ENCODE measurements around the gene CFDP1.

CFDP1 gene

DNA sequence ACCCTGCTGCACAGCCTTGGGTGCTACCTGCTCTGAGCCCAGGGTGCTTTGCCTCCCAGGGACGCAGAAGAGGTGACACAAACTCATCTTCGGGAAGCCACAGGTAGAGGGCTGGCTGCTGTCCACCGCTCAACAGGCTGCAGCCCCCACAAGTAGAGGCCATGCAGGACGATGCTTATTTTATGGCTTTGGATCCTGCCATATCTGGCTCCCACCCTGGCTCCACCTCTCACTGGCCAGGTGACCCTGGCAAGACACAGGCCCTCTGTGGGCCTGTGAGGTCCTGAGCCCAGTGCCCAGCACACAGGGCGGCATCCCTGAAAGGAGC is 170.5 kb downstream of the CFDP1 start:
- no peak for TF ChIP-seq EZH2phosphoT487 (IDR thresholded peaks at IDR 0.05; ENCODE audit: borderline replicate concordance, low read length)
- TF ChIP-seq, protein P1, sequence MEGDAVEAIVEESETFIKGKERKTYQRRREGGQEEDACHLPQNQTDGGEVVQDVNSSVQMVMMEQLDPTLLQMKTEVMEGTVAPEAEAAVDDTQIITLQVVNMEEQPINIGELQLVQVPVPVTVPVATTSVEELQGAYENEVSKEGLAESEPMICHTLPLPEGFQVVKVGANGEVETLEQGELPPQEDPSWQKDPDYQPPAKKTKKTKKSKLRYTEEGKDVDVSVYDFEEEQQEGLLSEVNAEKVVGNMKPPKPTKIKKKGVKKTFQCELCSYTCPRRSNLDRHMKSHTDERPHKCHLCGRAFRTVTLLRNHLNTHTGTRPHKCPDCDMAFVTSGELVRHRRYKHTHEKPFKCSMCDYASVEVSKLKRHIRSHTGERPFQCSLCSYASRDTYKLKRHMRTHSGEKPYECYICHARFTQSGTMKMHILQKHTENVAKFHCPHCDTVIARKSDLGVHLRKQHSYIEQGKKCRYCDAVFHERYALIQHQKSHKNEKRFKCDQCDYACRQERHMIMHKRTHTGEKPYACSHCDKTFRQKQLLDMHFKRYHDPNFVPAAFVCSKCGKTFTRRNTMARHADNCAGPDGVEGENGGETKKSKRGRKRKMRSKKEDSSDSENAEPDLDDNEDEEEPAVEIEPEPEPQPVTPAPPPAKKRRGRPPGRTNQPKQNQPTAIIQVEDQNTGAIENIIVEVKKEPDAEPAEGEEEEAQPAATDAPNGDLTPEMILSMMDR (IDR thresholded peaks at IDR 0.05; ENCODE audit: low read depth, low read length, poor library complexity, severe bottlenecking) = no peak
- H3K27ac ChIP-seq (ENCODE audit: low read depth, low read length) = no peak overlapping the region
- H4K20me1 ChIP-seq (ENCODE audit: control insufficient read depth, insufficient read depth, low read depth, low read length) = no peaks in the 10 kb centered on the region
- H3K27me3 ChIP-seq (ENCODE audit: control insufficient read depth, low read length) = peaks cover 21% of the 10 kb centered on the region
- H3K4me3 ChIP-seq (ENCODE audit: low read length) = no peak overlapping the region
- no peak overlapping the region for H3K4me2 ChIP-seq (ENCODE audit: low read length)
- no peaks in the 10 kb centered on the region for H3K36me3 ChIP-seq (ENCODE audit: control insufficient read depth, low read length)
- no peaks in the 10 kb centered on the region for H3F3A ChIP-seq (ENCODE audit: control insufficient read depth, insufficient read depth)
- no peaks in the 10 kb centered on the region for H3K79me2 ChIP-seq (ENCODE audit: control insufficient read depth, low read length)
- H3K9me2 ChIP-seq (replicated peaks; ENCODE audit: control insufficient read depth, low read length) = no peaks in the 10 kb centered on the region
- no peaks in the 10 kb centered on the region for H3K9me3 ChIP-seq (ENCODE audit: control insufficient read depth, insufficient read depth, low read length)
- no peaks in the 10 kb centered on the region for H3K4me1 ChIP-seq (ENCODE audit: control insufficient read depth, low read length)

GRCh38 chr16:75262104-75262799 is 171.1 kb downstream of the CFDP1 start:
- Histone ChIP-seq H3K9me3 (ENCODE audit: control insufficient read depth, insufficient read depth, low read length) (no peaks in the 10 kb centered on the region), H3K9me2 (replicated peaks; ENCODE audit: control insufficient read depth, low read length) (no peaks in the 10 kb centered on the region), H3K4me1 (ENCODE audit: control insufficient read depth, low read length) (no peaks in the 10 kb centered on the region), H3K27me3 (ENCODE audit: control insufficient read depth, low read length) (peaks cover 21% of the 10 kb centered on the region), H3K4me2 (ENCODE audit: low read length) (no peak overlapping the region), H3K4me3 (ENCODE audit: low read length) (no peak overlapping the region), H3K36me3 (ENCODE audit: control insufficient read depth, low read length) (no peaks in the 10 kb centered on the region), H4K20me1 (ENCODE audit: control insufficient read depth, insufficient read depth, low read depth, low read length) (no peaks in the 10 kb centered on the region), H3K79me2 (ENCODE audit: control insufficient read depth, low read length) (no peaks in the 10 kb centered on the region), H3K27ac (ENCODE audit: low read depth, low read length) (no peak overlapping the region), H3F3A (ENCODE audit: control insufficient read depth, insufficient read depth) (no peaks in the 10 kb centered on the region)
- TF ChIP-seq, protein P1 (IDR thresholded peaks at IDR 0.05; ENCODE audit: low read depth, low read length, poor library complexity, severe bottlenecking) = no peak
- TF ChIP-seq EZH2phosphoT487 (IDR thresholded peaks at IDR 0.05; ENCODE audit: borderline replicate concordance, low read length) = no peak

DNA sequence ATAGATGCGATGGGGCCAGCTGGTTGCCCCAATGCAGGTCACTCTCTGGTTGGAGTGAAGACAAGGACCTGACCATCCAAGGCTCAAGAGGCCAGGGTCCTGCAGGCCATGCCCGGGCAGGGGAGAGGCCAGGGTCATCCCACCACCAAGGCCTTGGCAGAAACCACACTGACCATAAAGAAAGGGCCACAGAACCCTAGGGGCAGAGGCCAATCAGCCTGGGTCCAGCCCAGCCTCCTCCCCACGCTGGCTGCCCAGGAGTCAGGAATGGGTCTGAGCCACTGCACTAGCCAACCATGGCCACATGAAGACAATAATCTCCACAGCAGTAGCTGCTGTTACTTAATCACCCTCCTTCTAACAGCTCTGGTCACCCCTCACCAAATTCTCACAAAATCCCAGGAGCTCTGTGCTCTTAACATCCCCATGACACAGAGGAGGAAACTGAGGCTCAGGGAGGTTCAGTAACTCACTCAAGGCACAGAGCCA is 171.7 kb downstream of the CFDP1 start:
- no peaks in the 10 kb centered on the region for H3K79me2 ChIP-seq (ENCODE audit: control insufficient read depth, low read length)
- no peak overlapping the region for H3K4me3 ChIP-seq (ENCODE audit: low read length)
- no peaks in the 10 kb centered on the region for H3K4me1 ChIP-seq (ENCODE audit: control insufficient read depth, low read length)
- H3K9me3 ChIP-seq (ENCODE audit: control insufficient read depth, insufficient read depth, low read length) = no peaks in the 10 kb centered on the region
- H3K27me3 ChIP-seq (ENCODE audit: control insufficient read depth, low read length) = peaks cover 20% of the 10 kb centered on the region
- TF ChIP-seq, protein P1 (IDR thresholded peaks at IDR 0.05; ENCODE audit: low read depth, low read length, poor library complexity, severe bottlenecking) = no peak
- TF ChIP-seq EZH2phosphoT487 (IDR thresholded peaks at IDR 0.05; ENCODE audit: borderline replicate concordance, low read length) = no peak
- H3F3A ChIP-seq (ENCODE audit: control insufficient read depth, insufficient read depth) = no peaks in the 10 kb centered on the region
- H3K4me2 ChIP-seq (ENCODE audit: low read length) = no peak overlapping the region
- H3K9me2 ChIP-seq (replicated peaks; ENCODE audit: control insufficient read depth, low read length) = no peaks in the 10 kb centered on the region
- no peaks in the 10 kb centered on the region for H4K20me1 ChIP-seq (ENCODE audit: control insufficient read depth, insufficient read depth, low read depth, low read length)
- no peaks in the 10 kb centered on the region for H3K36me3 ChIP-seq (ENCODE audit: control insufficient read depth, low read length)
- no peak overlapping the region for H3K27ac ChIP-seq (ENCODE audit: low read depth, low read length)

All from DOHH2 (cell line).